ENCODE measurements around the gene SLC25A33.

SLC25A33 gene

GRCh38 chr1:9573723-9574122 is 34.5 kb downstream of the SLC25A33 start:
- peak; percentile 51 for DNase-seq (ENCODE audit: low read depth)

GRCh38 chr1:9575486-9575885 is 36.2 kb downstream of the SLC25A33 start:
- no peak overlapping the region for H3K4me3 ChIP-seq (ENCODE audit: low read depth, low read length)
- no peak for DNase-seq (ENCODE audit: low read depth)
- TF ChIP-seq CTCF (conservative IDR thresholded peaks at IDR 0.05; ENCODE audit: low read depth, low read length) = no peak

More at GRCh38 chr1:9573723-9574122, 34.5 kb downstream of the SLC25A33 start:
- H3K4me3 ChIP-seq (ENCODE audit: low read depth, low read length) = no peak overlapping the region
- TF ChIP-seq CTCF (conservative IDR thresholded peaks at IDR 0.05; ENCODE audit: low read depth, low read length) = peak; percentile 56

GRCh38 chr1:9576903-9577302 is 37.6 kb downstream of the SLC25A33 start:
- H3K4me3 ChIP-seq (ENCODE audit: low read depth, low read length) = no peak overlapping the region
- no peak for DNase-seq (ENCODE audit: low read depth)
- TF ChIP-seq CTCF (conservative IDR thresholded peaks at IDR 0.05; ENCODE audit: low read depth, low read length) = no peak

GRCh38 chr1:9577423-9577822 is 38.2 kb downstream of the SLC25A33 start:
- no peak overlapping the region for H3K4me3 ChIP-seq (ENCODE audit: low read depth, low read length)
- DNase-seq (ENCODE audit: low read depth) = no peak
- no peak for TF ChIP-seq CTCF (conservative IDR thresholded peaks at IDR 0.05; ENCODE audit: low read depth, low read length)

- TF ChIP-seq CTCF (conservative IDR thresholded peaks at IDR 0.05; ENCODE audit: low read depth, low read length) = no peak
- no peak overlapping the region for H3K4me3 ChIP-seq (ENCODE audit: low read depth, low read length)
- DNase-seq (ENCODE audit: low read depth) = no peak
Measured at GRCh38 chr1:9580942-9581341, 41.7 kb downstream of the SLC25A33 start.

- no peak for TF ChIP-seq CTCF (conservative IDR thresholded peaks at IDR 0.05; ENCODE audit: low read depth, low read length)
- H3K4me3 ChIP-seq (ENCODE audit: low read depth, low read length) = no peak overlapping the region
- DNase-seq (ENCODE audit: low read depth) = no peak
Measured at GRCh38 chr1:9586147-9586766, 47.0 kb downstream of the SLC25A33 start.

GRCh38 chr1:9588551-9589143 is 49.4 kb downstream of the SLC25A33 start, which contains the start of gene TMEM201:
Gene TMEM201, plus strand, starts transcription at chr1:9588911. Its CDS starts 20 bp downstream, at chr1:9588931.
- peak; percentile 44 for TF ChIP-seq CTCF (conservative IDR thresholded peaks at IDR 0.05; ENCODE audit: low read depth, low read length)
- H3K4me3 ChIP-seq (ENCODE audit: low read depth, low read length) = peak within 1 kb of the TSS; percentile 62
- DNase-seq (ENCODE audit: low read depth) = peak; percentile 88
